Right atrium auricular region (tissue), 2 donors: ENCODE data around the gene ALDH1A1. TPM values are rescaled to one million over a fixed set of nuclear protein-coding genes. Genes with fewer than 3 reads are reported as not detected.

ENCODE experiments used
- DNase-seq: peaks from one replicate; pipeline ENCODE4 v3.0.0-alpha.2; 2019; ENCODE audit warnings: low spot score
- H3K27ac ChIP-seq, 2 donors: fragments of 200-600 bp; sonication (generic); 1 replicate in 1 of 2; 2 replicates in 1 of 2; pipeline ENCODE4 v1.5.1; 2016 to 2019
- H3K27me3 ChIP-seq, 2 donors: fragments of 200-600 bp; sonication (generic); one replicate each; pipeline versions ENCODE4 v1.5.1 to v1.6.0; 2017 to 2019
- H3K36me3 ChIP-seq: fragments of 200-600 bp; sonication (generic); one replicate; pipeline ENCODE4 v1.5.1; 2016
- H3K4me1 ChIP-seq, 2 donors: fragments of 200-600 bp; sonication (generic); one replicate each; pipeline versions ENCODE4 v1.5.1 to v1.6.0; 2017 to 2019
- H3K4me3 ChIP-seq, 2 donors: fragments of 200-600 bp; sonication (generic); 1 replicate in 1 of 2; 2 replicates in 1 of 2; pipeline ENCODE4 v1.5.1; 2017 to 2019; ENCODE audit warnings: mild to moderate bottlenecking in 1 of 2, moderate library complexity in 1 of 2
- H3K9me3 ChIP-seq, 2 donors: fragments of 200-600 bp; sonication (generic); one replicate each; pipeline ENCODE4 v1.5.1; 2019
- total RNA-seq, 2 donors: library from RNA; depleted of rRNA; stranded (reverse); fragments of >200 nt; gene quantifications; one replicate each; pipeline ENCODE4 v1.1.0, GENCODE V29; 2016
- TF ChIP-seq, protein P1 (sequence below), 2 donors: fragments of 200-600 bp; sonication (generic); IDR thresholded peaks; one replicate each; pipeline ENCODE4 v1.5.1; 2019; ENCODE audit warnings: antibody characterized with exemption in 2 of 2

Gene ALDH1A1
- total RNA-seq, 2 donors from 2014 or later, result 24.0 to 32.2 TPM

GRCh38 chr9:72902268-72902667, 50.6 kb downstream of the ALDH1A1 start:
- Histone ChIP-seq H3K27ac (no peak overlapping the region), H3K27me3 (no peaks in the 10 kb centered on the region), H3K4me3 (no peak overlapping the region), H3K4me1 (no peaks in the 10 kb centered on the region), H3K36me3 (no peaks in the 10 kb centered on the region), H3K9me3 (no peaks in the 10 kb centered on the region)
- no peak for DNase-seq
- TF ChIP-seq, protein P1, sequence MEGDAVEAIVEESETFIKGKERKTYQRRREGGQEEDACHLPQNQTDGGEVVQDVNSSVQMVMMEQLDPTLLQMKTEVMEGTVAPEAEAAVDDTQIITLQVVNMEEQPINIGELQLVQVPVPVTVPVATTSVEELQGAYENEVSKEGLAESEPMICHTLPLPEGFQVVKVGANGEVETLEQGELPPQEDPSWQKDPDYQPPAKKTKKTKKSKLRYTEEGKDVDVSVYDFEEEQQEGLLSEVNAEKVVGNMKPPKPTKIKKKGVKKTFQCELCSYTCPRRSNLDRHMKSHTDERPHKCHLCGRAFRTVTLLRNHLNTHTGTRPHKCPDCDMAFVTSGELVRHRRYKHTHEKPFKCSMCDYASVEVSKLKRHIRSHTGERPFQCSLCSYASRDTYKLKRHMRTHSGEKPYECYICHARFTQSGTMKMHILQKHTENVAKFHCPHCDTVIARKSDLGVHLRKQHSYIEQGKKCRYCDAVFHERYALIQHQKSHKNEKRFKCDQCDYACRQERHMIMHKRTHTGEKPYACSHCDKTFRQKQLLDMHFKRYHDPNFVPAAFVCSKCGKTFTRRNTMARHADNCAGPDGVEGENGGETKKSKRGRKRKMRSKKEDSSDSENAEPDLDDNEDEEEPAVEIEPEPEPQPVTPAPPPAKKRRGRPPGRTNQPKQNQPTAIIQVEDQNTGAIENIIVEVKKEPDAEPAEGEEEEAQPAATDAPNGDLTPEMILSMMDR (IDR thresholded peaks at IDR 0.05), result no peak

DNA sequence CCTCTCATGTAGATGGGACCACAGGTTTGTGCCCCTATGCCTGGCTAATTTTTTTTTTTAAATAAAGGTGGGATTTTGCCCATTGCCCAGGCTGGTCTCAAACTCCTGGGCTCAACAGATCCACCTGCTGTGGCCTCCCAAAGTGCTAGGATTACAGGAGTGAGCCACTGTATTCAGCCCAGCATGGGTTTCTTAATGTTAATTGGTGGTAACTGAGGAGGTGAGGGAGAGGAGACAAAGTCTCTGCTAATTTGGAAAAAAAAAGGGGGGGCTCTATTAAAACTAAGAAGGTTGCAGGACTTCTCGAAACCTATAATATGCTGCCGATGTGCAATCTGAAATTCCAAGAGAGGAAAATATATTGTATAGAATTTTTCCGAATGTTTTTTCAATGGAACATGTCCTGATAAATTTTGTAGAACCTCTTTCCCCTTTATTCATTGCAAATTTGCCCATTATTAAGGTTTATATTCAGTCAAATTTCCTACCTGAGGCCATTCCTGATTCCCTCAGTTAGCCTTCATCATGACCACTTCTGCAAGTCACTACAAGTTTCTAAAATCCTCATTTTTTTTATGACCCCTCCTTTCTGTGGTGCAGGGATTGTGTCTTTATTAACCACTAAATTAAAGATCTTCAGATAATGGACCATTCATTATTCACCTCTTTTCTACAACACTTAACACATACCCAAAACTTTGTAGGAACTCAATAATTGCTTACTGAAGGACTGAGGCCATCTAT, 52.9 kb downstream of the ALDH1A1 start:
- no peak overlapping the region for H3K4me3 ChIP-seq
- TF ChIP-seq, protein P1 (IDR thresholded peaks at IDR 0.05), result no peak
- H3K4me1 ChIP-seq, result no peaks in the 10 kb centered on the region
- no peaks in the 10 kb centered on the region for H3K9me3 ChIP-seq
- H3K27ac ChIP-seq, result no peak overlapping the region
- H3K36me3 ChIP-seq, result no peaks in the 10 kb centered on the region
- no peak for DNase-seq
- H3K27me3 ChIP-seq, result no peaks in the 10 kb centered on the region

DNA sequence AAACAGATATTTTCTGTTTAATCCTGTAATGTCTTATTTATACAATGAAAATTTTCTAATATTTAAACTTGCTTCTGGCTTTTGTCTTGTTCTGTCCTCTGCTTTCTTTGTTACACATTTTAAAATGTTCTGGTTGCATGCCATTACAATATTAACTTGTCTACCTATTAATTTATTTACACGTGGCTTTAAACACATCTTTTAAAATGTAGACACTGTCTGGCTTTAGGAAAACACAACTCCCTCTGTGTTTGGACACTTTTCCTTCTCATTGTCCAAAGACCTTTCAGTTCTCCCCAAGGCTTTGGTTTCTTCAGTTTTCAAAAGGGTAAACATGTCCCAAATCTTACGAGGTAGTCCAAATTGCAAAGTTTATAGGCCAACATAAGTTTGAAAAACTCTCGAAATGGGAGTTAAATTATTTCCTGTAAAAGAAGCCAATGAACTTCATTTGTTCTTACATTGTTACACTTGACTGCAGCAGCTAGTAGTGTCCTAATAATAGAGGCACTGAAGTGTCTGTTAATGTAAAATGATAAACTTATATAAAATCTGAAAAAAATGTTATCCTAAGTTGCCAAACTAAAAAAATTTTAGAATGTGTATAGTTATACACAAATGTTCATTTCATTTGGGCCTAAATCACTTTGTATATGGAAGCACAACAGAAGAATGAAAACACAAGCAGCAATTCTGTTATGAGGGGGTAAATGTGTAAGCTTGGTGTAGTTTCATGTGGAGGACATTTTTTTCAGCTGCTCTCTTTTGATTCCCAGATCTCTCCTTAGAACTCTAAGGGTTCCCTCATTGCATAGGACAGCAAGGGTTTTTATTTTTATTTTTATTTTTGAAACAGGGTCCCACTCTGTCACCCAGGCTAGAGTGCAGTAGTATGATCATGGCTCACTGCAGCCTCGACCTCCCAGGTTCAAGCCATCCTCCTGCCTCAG, 53.8 kb downstream of the ALDH1A1 start:
- TF ChIP-seq, protein P1 (IDR thresholded peaks at IDR 0.05), result no peak
- no peaks in the 10 kb centered on the region for H3K4me1 ChIP-seq
- H3K36me3 ChIP-seq, result no peaks in the 10 kb centered on the region
- DNase-seq, result no peak
- no peaks in the 10 kb centered on the region for H3K27me3 ChIP-seq
- no peaks in the 10 kb centered on the region for H3K9me3 ChIP-seq
- H3K4me3 ChIP-seq, result no peak overlapping the region
- H3K27ac ChIP-seq, result no peak overlapping the region

GRCh38 chr9:72898360-72898759, 54.5 kb downstream of the ALDH1A1 start:
- TF ChIP-seq, protein P1 (IDR thresholded peaks at IDR 0.05), result no peak
- no peak overlapping the region for H3K27ac ChIP-seq

GRCh38 chr9:72897069-72897649, 55.7 kb downstream of the ALDH1A1 start:
- no peaks in the 10 kb centered on the region for H3K27me3 ChIP-seq
- H3K27ac ChIP-seq, result no peak overlapping the region
- no peak for DNase-seq
- no peaks in the 10 kb centered on the region for H3K4me1 ChIP-seq
- TF ChIP-seq, protein P1 (IDR thresholded peaks at IDR 0.05), result no peak
- H3K9me3 ChIP-seq, result no peaks in the 10 kb centered on the region
- H3K4me3 ChIP-seq, result no peak overlapping the region
- H3K36me3 ChIP-seq, result no peaks in the 10 kb centered on the region

More at GRCh38 chr9:72898360-72898759, 54.5 kb downstream of the ALDH1A1 start:
- H3K4me3 ChIP-seq, result no peak overlapping the region
- no peaks in the 10 kb centered on the region for H3K27me3 ChIP-seq
- no peaks in the 10 kb centered on the region for H3K4me1 ChIP-seq
- no peaks in the 10 kb centered on the region for H3K9me3 ChIP-seq
- no peak for DNase-seq
- no peaks in the 10 kb centered on the region for H3K36me3 ChIP-seq
